HepG2 (cell line): ENCODE data around the gene SMARCC1. TPM values are rescaled to one million over a fixed set of nuclear protein-coding genes. Genes with fewer than 3 reads are reported as not detected.

ENCODE experiments used
- BCL3 ChIP-seq: sonication (generic); formaldehyde crosslinking; IDR thresholded peaks from 2 replicates; pipeline ENCODE4 v1.5.1; 2020; ENCODE audit warnings: mild to moderate bottlenecking, missing genetic modification reagents, moderate library complexity
- BRD4 ChIP-seq: sonication (generic); formaldehyde crosslinking; IDR thresholded peaks from 2 replicates; pipeline ENCODE4 v1.4.0; 2020; ENCODE audit warnings: missing genetic modification reagents
- FOSL2 ChIP-seq: sonication (generic); formaldehyde crosslinking; IDR thresholded peaks from 2 replicates; pipeline ENCODE4 v1.4.0; 2020; ENCODE audit warnings: missing genetic modification reagents
- HMG20B ChIP-seq: conservative IDR thresholded peaks from 2 replicates; pipeline ENCODE4 v1.6.1; 2016; ENCODE audit warnings: missing genetic modification reagents, missing compliant biosample characterization
- MXI1 ChIP-seq: IDR thresholded peaks from 3 replicates; pipeline ENCODE4 v1.6.1; 2012; ENCODE audit warnings: low read depth, low read length, inconsistent platforms, borderline replicate concordance
- NKX3-1 ChIP-seq: sonication (generic); formaldehyde crosslinking; IDR thresholded peaks from 2 replicates; pipeline ENCODE4 v1.5.0; 2020; ENCODE audit warnings: missing genetic modification reagents
- TOE1 ChIP-seq: sonication (generic); formaldehyde crosslinking; IDR thresholded peaks from 2 replicates; pipeline ENCODE4 v1.4.0; 2020; ENCODE audit warnings: mild to moderate bottlenecking, missing genetic modification reagents
- ZBED4 ChIP-seq: sonication (generic); formaldehyde crosslinking; IDR thresholded peaks from 2 replicates; pipeline ENCODE4 v1.4.0; 2020; ENCODE audit warnings: missing genetic modification reagents, borderline replicate concordance
- ZBTB38 ChIP-seq: sonication (generic); formaldehyde crosslinking; IDR thresholded peaks from 2 replicates; pipeline ENCODE4 v1.5.1; 2020; ENCODE audit warnings: mild to moderate bottlenecking, missing genetic modification reagents
- ZBTB4 ChIP-seq: sonication (generic); formaldehyde crosslinking; IDR thresholded peaks from 2 replicates; pipeline ENCODE4 v1.4.0; 2020; ENCODE audit warnings: missing genetic modification reagents, mild to moderate bottlenecking, borderline replicate concordance
- ZFP91 ChIP-seq: sonication (generic); formaldehyde crosslinking; IDR thresholded peaks from 2 replicates; pipeline ENCODE4 v1.9.0; 2022; ENCODE audit warnings: missing genetic modification reagents, mild to moderate bottlenecking, borderline replicate concordance
- ZNF337 ChIP-seq: sonication (generic); formaldehyde crosslinking; IDR thresholded peaks from 2 replicates; pipeline ENCODE4 v1.5.1; 2020; ENCODE audit warnings: missing genetic modification reagents, low read depth, mild to moderate bottlenecking, borderline replicate concordance
- ZNF501 ChIP-seq: sonication (generic); formaldehyde crosslinking; IDR thresholded peaks from 2 replicates; pipeline ENCODE4 v1.5.1; 2020; ENCODE audit warnings: mild to moderate bottlenecking, moderate library complexity, missing genetic modification reagents
- ZNF605 ChIP-seq: sonication (generic); formaldehyde crosslinking; IDR thresholded peaks from 2 replicates; pipeline ENCODE4 v1.8.0; 2022; ENCODE audit warnings: mild to moderate bottlenecking, missing genetic modification reagents
- ZNF607 ChIP-seq: sonication (generic); formaldehyde crosslinking; IDR thresholded peaks from 2 replicates; pipeline ENCODE4 v1.5.1; 2020; ENCODE audit warnings: missing genetic modification reagents, mild to moderate bottlenecking, borderline replicate concordance
- polyA plus RNA-seq, 8 experiments: library from polyadenylated mRNA; depleted of rRNA in 3 of 8; stranded (reverse) in 7 of 8; unstranded in 1 of 8; fragments of >200 nt; fragmentation: Illumina TruSeq in 4 of 8; extraction: Trizol in 4 of 8; gene quantifications; 2 replicates each; pipeline versions ENCODE4 v1.2.1 to v1.2.3, GENCODE V29; 2011 to 2016; ENCODE audit warnings: low read depth in 4 of 8, missing spikeins in 1 of 8, mixed read lengths in 1 of 8; ENCODE audit not compliant: insufficient read depth in 1 of 8
- total RNA-seq, 5 experiments: library from RNA; depleted of rRNA; stranded (reverse); fragments of >200 nt; fragmentation: Illumina TruSeq; extraction: Trizol; gene quantifications; 2 replicates each; pipeline ENCODE4 v1.2.3, GENCODE V29; 2016; ENCODE audit warnings: low read depth in 1 of 5
- TF ChIP-seq, protein P1 (sequence below): sonication (generic); formaldehyde crosslinking; IDR thresholded peaks from 2 replicates; pipeline ENCODE4 v1.5.0; 2020; ENCODE audit warnings: mild to moderate bottlenecking, missing genetic modification reagents

SMARCC1 gene
- total and polyA plus RNA-seq, 2 of the 13 experiments (the other 11 are each of a cell fraction or from before 2014, with no cell fraction given) = 47.9 to 58.4 TPM

GRCh38 chr3:47542471-47543173 lies 239.1 kb downstream of the SMARCC1 start (continued):
- TF ChIP-seq TOE1 (CRISPR knock-in tag) (no peak), ZFP91 (CRISPR knock-in tag) (peak; percentile 51; the same call in 1 of the 2 replicates), ZNF337 (CRISPR knock-in tag) (no peak), ZNF607 (CRISPR knock-in tag) (no peak; the same call in 1 of the 2 replicates), ZBTB4 (no peak), MXI1 (no peak), HMG20B (CRISPR knock-in tag) (no peak), ZBED4 (CRISPR knock-in tag) (0 out of 2 replicates have a peak, but pooled peaks have one; percentile 24), BCL3 (CRISPR knock-in tag) (no peak), ZNF501 (no peak), FOSL2 (0 out of 2 replicates have a peak, but pooled peaks have one; percentile 9), NKX3-1 (CRISPR knock-in tag) (no peak), BRD4 (CRISPR knock-in tag) (no peak), ZBTB38 (CRISPR knock-in tag) (no peak), ZNF605 (CRISPR knock-in tag) (0 out of 2 replicates have a peak, but pooled peaks have one; percentile 19)
- TF ChIP-seq, protein P1, sequence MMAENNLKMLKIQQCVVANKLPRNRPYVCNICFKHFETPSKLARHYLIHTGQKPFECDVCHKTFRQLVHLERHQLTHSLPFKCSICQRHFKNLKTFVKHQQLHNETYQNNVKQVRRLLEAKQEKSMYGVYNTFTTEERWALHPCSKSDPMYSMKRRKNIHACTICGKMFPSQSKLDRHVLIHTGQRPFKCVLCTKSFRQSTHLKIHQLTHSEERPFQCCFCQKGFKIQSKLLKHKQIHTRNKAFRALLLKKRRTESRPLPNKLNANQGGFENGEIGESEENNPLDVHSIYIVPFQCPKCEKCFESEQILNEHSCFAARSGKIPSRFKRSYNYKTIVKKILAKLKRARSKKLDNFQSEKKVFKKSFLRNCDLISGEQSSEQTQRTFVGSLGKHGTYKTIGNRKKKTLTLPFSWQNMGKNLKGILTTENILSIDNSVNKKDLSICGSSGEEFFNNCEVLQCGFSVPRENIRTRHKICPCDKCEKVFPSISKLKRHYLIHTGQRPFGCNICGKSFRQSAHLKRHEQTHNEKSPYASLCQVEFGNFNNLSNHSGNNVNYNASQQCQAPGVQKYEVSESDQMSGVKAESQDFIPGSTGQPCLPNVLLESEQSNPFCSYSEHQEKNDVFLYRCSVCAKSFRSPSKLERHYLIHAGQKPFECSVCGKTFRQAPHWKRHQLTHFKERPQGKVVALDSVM (CRISPR knock-in tag) = no peak
